Stimulated activated CD8-positive, alpha-beta memory T cell treated with anti-CD3 and anti-CD28 coated beads, Interleukin-15, amount 100 ng/mL, for 1 hour (primary cell): ENCODE data around the gene LIN7B.

ENCODE experiments used
- DNase-seq: peaks from one replicate; pipeline ENCODE4 v3.0.0-alpha.2; 2020; ENCODE audit warnings: low read depth

Gene LIN7B

DNA sequence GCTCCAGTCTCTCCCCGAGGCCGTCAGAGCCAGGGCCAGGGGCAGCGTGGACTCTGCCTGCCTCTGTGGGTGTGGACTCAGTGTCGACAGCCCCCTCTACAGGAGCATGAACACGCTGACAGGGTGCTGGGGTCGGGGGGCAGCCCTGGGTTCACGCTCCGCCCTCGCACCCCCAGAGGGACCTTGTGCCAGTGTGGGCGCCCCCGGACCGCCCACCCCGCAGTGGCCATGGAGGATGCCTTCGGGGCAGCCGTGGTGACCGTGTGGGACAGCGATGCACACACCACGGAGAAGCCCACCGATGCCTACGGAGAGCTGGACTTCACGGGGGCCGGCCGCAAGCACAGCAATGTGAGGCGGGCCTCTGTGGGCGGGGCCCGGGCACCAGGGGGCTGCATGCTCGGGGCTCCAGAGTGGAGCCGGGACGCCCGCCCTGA, 51.7 kb downstream of the LIN7B start:
- no peak for DNase-seq

DNA sequence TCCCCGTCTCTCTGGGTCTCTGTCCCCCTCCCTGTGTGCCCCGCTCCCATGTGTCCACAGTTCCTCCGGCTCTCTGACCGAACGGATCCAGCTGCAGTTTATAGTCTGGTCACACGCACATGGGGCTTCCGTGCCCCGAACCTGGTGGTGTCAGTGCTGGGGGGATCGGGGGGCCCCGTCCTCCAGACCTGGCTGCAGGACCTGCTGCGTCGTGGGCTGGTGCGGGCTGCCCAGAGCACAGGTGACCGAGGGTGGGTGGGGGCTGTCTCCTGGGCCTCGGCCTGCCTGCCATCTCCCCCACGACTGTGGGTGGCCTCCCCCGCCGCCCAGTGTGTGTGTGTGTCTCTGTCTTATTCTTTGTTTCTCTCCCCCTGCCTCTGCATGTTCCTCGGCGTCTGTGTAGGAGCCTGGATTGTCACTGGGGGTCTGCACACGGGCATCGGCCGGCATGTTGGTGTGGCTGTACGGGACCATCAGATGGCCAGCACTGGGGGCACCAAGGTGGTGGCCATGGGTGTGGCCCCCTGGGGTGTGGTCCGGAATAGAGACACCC, 53.8 kb downstream of the LIN7B start:
- no peak for DNase-seq
